Colonic mucosa (tissue), 4 donors: ENCODE data around the gene GH1. TPM values are rescaled to one million over a fixed set of nuclear protein-coding genes. Genes with fewer than 3 reads are reported as not detected.
"Not testable (repeated sequence)": the region's sequence is repeated elsewhere in the genome, so short reads cannot be mapped to it uniquely, and the experiment has no call there.

Experiments
- DNase-seq: peaks from one replicate; pipeline ENCODE4 v3.0.0-alpha.2; 2020
- H3K27ac ChIP-seq: fragments of 200-600 bp; one replicate; pipeline ENCODE4 v1.8.0; 2021
- H3K27me3 ChIP-seq: fragments of 200-600 bp; one replicate; pipeline ENCODE4 v1.8.0; 2021
- H3K36me3 ChIP-seq: fragments of 200-600 bp; one replicate; pipeline ENCODE4 v1.8.0; 2021
- H3K4me1 ChIP-seq: fragments of 200-600 bp; one replicate; pipeline ENCODE4 v1.8.0; 2021; ENCODE audit warnings: mild to moderate bottlenecking
- H3K4me3 ChIP-seq: fragments of 200-600 bp; one replicate; pipeline ENCODE4 v1.8.0; 2021
- H3K9ac ChIP-seq, 2 donors: one replicate each; pipeline ENCODE4 v1.7.0; 2013; ENCODE audit warnings: control low read depth in 2 of 2, low read depth in 2 of 2, low read length in 2 of 2
- H3K9me3 ChIP-seq: fragments of 200-600 bp; one replicate; pipeline ENCODE4 v1.8.0; 2021
- intact Hi-C: fragments of 100-400 bp; cut with DNase I; formaldehyde crosslinking; loops from one replicate; pipeline ENCODE4 v1.14.1; 2022
- total RNA-seq, 2 donors: library from RNA; stranded (reverse); fragmentation: NEBNext Ultra II Directional in 1 of 2; extraction: Animal tissue kit (Norgen Biotek cat#: 25700) in 1 of 2; gene quantifications; one replicate each; pipeline ENCODE4 v1.2.1, GENCODE V29; 2021
- TF ChIP-seq, protein P1 (sequence below): fragments of 200-600 bp; IDR thresholded peaks from one replicate; pipeline ENCODE4 v1.8.0; 2022; ENCODE audit warnings: antibody characterized with exemption, mild to moderate bottlenecking
- donor health status: healthy.
- donor health status: DM: no; HTN: no; CAD: no.
- donor health status: DM: no; HTN: no; CAD: no.

The GH1 gene
- total RNA-seq, 2 donors from 2014 or later: not detected

DNA sequence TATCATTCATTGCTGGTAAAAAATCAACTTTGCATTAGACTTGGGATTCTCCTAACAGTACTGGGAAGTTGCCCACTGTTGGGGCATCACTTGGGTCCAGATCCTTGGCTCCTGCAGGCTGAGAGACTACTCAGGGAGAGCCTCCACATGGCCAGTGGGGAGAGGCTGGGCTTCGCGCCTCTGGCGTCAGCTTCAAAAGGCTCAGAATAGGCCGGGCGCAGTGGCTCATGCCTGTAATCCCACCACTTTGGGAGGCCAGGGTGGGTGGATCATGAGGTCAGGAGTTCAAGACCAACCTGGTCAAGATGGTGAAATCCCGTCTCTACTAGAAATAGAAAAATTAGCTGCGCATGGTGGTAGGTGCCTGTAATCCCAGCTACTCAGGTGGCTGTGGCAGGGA lies 4.2 kb downstream of the GH1 start:
- no peaks in the 10 kb centered on the region for H3K4me1 ChIP-seq
- H3K27ac ChIP-seq: no peak overlapping the region
- H3K9me3 ChIP-seq: no peaks in the 10 kb centered on the region
- H3K36me3 ChIP-seq: no peaks in the 10 kb centered on the region
- TF ChIP-seq, protein P1, sequence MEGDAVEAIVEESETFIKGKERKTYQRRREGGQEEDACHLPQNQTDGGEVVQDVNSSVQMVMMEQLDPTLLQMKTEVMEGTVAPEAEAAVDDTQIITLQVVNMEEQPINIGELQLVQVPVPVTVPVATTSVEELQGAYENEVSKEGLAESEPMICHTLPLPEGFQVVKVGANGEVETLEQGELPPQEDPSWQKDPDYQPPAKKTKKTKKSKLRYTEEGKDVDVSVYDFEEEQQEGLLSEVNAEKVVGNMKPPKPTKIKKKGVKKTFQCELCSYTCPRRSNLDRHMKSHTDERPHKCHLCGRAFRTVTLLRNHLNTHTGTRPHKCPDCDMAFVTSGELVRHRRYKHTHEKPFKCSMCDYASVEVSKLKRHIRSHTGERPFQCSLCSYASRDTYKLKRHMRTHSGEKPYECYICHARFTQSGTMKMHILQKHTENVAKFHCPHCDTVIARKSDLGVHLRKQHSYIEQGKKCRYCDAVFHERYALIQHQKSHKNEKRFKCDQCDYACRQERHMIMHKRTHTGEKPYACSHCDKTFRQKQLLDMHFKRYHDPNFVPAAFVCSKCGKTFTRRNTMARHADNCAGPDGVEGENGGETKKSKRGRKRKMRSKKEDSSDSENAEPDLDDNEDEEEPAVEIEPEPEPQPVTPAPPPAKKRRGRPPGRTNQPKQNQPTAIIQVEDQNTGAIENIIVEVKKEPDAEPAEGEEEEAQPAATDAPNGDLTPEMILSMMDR: no peak
- intact Hi-C loops: loop anchor here (10.0 kb wide), 3 partner anchors 110 to 370 kb away; partner anchors contain the start of genes ERN1 and ICAM2
- H3K9ac ChIP-seq: no peak overlapping the region
- no peak for DNase-seq
- H3K27me3 ChIP-seq: no peaks in the 10 kb centered on the region
- H3K4me3 ChIP-seq: no peak overlapping the region

DNA sequence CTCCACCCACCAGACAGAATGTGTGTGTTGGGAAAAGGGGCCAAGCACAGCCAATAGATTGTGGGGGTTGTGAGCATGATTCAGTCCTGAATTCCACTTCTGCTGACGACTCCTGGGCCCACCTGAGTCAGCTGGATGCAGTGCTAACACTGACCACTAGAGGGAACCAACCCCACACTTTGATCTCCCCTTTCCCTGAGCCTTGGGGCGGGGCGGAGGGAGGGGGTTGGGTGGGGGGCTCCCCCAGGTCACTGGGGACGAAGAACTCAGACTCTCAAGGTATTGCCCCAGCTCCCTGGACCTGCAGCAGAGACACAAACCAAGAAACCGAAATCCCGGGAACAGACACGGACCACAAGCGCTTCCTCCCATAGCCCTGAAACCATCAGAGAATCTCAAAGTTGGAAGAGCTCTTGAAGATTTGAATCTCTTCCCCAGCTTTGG lies 7.0 kb downstream of the GH1 start:
- intact Hi-C loops: loop anchor here (10.0 kb wide), 3 partner anchors 113 to 373 kb away; partner anchors contain the start of genes ERN1 and ICAM2

DNA sequence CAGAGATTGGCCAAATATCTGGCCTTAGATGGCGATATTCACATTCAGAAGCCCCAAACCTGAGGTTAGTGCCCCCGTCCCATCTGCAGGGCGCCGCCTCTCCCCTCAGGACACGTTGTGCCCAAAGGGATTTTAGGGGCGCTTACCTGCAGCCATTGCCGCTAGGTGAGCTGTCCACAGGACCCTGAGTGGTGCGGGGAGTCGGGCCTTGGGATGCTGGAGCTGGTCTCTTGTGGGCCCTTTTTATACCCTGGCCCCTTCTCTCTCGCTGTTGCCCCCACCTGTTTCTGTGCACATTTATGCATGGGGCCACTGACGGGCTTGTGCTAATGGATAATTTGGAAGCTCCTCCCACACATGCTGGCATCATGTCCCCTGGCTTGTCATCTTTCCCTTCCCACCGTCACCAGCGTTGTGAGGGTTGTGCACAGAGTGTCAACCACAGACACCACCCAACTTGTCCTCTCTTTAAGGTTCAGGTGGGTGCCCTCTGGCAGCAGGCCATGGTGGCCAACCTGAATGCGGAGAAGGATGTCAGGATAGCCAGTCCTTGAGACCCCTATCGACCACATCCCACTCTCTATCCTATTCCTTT lies 7.5 kb downstream of the GH1 start, which contains the start of gene CSHL1:
Gene CSHL1, minus strand, starts transcription at position 218 of the 595 bp plus-strand sequence. Its CDS starts 62 bp downstream, at position 156.
- no peak within 1 kb of the TSS for H3K9ac ChIP-seq
- intact Hi-C loops: loop anchor here (10.0 kb wide), 3 partner anchors 114 to 374 kb away; partner anchors contain the start of genes ERN1 and ICAM2
- H3K27ac ChIP-seq: no peak within 1 kb of the TSS
- H3K4me1 ChIP-seq: no peaks in the 10 kb centered on the region
- no peaks in the 10 kb centered on the region for H3K27me3 ChIP-seq
- no peak within 1 kb of the TSS for H3K4me3 ChIP-seq
- no peaks in the 10 kb centered on the region for H3K9me3 ChIP-seq
- no peak for DNase-seq
- H3K36me3 ChIP-seq: no peaks in the 10 kb centered on the region
- TF ChIP-seq, protein P1: no peak

More for the DNA sequence above, 7.0 kb downstream of the GH1 start:
- H3K4me1 ChIP-seq: no peaks in the 10 kb centered on the region
- no peak overlapping the region for H3K27ac ChIP-seq
- no peaks in the 10 kb centered on the region for H3K27me3 ChIP-seq
- no peak overlapping the region for H3K9ac ChIP-seq
- TF ChIP-seq, protein P1: peak; percentile 89
- no peaks in the 10 kb centered on the region for H3K36me3 ChIP-seq
- no peaks in the 10 kb centered on the region for H3K9me3 ChIP-seq
- DNase-seq: peak; percentile 41
- no peak overlapping the region for H3K4me3 ChIP-seq

DNA sequence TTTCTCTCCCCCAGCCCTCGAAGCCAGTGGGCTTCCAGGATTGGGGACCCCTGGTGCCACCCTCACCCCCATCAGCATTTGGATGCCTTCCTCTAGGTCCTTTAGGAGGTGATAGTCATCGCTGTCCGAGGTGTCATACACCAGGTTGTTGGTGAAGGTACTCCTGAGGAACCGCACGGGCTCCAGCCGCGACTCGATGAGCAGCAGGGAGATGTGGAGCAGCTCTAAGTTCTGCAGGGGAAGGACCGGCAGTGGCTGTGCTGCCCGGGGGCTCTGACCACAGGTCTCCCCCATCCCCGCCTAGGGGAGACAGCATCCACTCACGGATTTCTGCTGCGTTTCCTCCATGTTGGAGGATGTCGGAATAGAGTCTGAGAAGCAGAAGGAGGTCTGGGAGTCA lies 8.5 kb downstream of the GH1 start:
- Histone ChIP-seq H3K36me3 (no peaks in the 10 kb centered on the region), H3K4me1 (no peaks in the 10 kb centered on the region), H3K9me3 (no peaks in the 10 kb centered on the region), H3K4me3 (no peak overlapping the region), H3K27me3 (no peaks in the 10 kb centered on the region), H3K27ac (no peak overlapping the region), H3K9ac (no peak overlapping the region)
- TF ChIP-seq, protein P1: no peak
- intact Hi-C loops: loop anchor here (10.0 kb wide), 3 partner anchors 115 to 375 kb away; partner anchors contain the start of genes ERN1 and ICAM2
- DNase-seq: no peak

DNA sequence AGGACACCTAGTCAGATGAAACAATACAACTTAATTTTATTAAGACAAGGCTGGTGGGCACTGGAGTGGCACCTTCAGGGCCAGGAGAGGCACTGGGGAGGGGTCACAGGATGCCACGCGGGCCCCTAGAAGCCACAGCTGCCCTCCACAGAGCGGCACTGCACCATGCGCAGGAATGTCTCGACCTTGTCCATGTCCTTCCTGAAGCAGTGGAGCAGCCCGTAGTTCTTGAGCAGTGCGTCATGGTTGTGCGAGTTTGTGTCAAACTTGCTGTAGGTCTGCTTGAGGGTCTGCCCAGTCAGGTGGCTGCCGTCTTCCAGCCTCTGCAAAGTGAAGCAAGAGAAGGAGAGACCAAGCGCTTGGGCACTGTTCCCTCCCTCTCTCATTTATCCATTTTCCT lies 9.1 kb downstream of the GH1 start:
- H3K4me3 ChIP-seq, H3K9ac ChIP-seq, intact Hi-C loops, H3K4me1 ChIP-seq, H3K27me3 ChIP-seq, DNase-seq, H3K27ac ChIP-seq, H3K9me3 ChIP-seq, H3K36me3 ChIP-seq: not testable (repeated sequence)

DNA sequence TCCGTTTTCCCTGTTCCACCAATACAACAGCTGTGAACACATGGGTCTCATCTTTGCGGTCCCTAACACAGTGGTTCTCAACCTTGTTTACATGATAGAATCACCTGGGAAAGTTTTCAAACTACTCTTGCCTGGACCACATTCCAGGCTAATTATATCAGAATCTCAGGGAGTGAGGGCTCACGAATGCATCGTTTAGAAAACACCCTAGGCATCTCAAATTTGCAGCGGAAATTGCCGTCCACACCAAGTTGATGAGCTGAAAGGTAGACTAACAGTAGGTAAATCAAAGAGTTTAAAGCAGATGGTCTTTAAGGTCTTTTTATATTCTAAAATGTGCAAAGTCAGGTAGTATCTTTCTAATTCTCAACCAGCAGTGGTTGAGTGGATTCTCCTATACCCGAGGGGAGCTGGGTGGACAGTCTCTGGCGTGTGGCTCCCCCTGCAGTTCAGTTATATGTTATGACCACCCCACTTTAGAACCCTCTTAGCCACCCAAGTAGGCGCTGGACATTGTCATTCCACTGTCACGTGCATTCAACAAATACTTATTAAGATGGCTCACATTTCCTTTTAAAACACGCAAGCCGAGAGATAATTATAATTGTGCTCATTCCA lies 11.4 kb downstream of the GH1 start:
- H3K27ac ChIP-seq, H3K9me3 ChIP-seq, DNase-seq, H3K4me1 ChIP-seq, H3K4me3 ChIP-seq, H3K36me3 ChIP-seq, H3K27me3 ChIP-seq, H3K9ac ChIP-seq, intact Hi-C loops: not testable (repeated sequence)

DNA sequence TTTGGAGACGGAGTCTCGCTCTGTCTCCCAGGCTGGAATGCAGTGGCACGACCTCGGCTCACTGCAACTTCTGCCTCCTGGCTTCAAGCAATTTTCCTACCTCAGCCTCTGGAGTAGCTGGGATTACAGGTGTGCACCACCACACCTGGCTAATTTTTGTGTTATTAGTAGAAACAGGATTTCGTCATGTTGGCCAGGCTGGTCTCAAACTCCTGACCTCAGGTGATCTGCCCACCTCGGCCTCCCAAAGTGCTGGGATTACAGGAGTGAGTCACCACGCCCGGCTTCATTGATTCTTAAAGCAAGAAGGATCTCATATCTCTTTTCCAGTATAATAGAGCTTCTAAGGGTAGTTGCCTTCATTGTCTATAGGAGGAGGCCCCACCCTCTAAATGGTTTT lies 13.8 kb downstream of the GH1 start:
- DNase-seq, H3K27ac ChIP-seq, H3K9me3 ChIP-seq, H3K4me3 ChIP-seq, intact Hi-C loops, H3K27me3 ChIP-seq, H3K4me1 ChIP-seq, H3K36me3 ChIP-seq, H3K9ac ChIP-seq: not testable (repeated sequence)
